Mucosa of descending colon (tissue), 3 donors: ENCODE data around the gene PDCL3. TPM values are rescaled to one million over a fixed set of nuclear protein-coding genes. Genes with fewer than 3 reads are reported as not detected.

Experiments
- ATAC-seq: fragments of 200-7000 bp; cut with Tn5 transposase; one replicate; pipeline ENCODE4 v1.9.1; 2020; ENCODE audit warnings: mild to moderate bottlenecking, moderate library complexity
- DNase-seq, 3 donors: peaks; one replicate each; pipeline ENCODE4 v3.0.0-alpha.2; 2020
- H3K36me3 ChIP-seq: fragments of 200-600 bp; one replicate; pipeline ENCODE4 v1.8.0; 2021; ENCODE audit warnings: low read depth, mild to moderate bottlenecking
- H3K4me1 ChIP-seq: fragments of 200-600 bp; one replicate; pipeline ENCODE4 v1.8.0; 2021; ENCODE audit warnings: low read depth, mild to moderate bottlenecking
- H3K4me3 ChIP-seq: fragments of 200-600 bp; one replicate; pipeline ENCODE4 v1.8.0; 2021; ENCODE audit warnings: mild to moderate bottlenecking
- H3K9me3 ChIP-seq: fragments of 200-600 bp; one replicate; pipeline ENCODE4 v1.8.0; 2021; ENCODE audit warnings: mild to moderate bottlenecking
- intact Hi-C, 2 donors: fragments of 100-400 bp; cut with DNase I in 1 of 2; cut with micrococcal nuclease in 1 of 2; formaldehyde crosslinking; loops; one replicate each; pipeline versions ENCODE4 v1.11.0 to v1.11.1; 2022; cut with DNase I, micrococcal nuclease
- total RNA-seq, 3 donors: library from RNA; stranded (reverse); fragmentation: NEBNext Ultra II Directional in 2 of 3; extraction: Animal tissue kit (Norgen Biotek cat#: 25700) in 2 of 3; gene quantifications; one replicate each; pipeline versions ENCODE4 v1.2.1 to v1.2.4, GENCODE V29; 2021 to 2023
- TF ChIP-seq, protein P1 (sequence below): fragments of 200-600 bp; IDR thresholded peaks from one replicate; pipeline ENCODE4 v1.8.0; 2022; ENCODE audit warnings: antibody characterized with exemption, mild to moderate bottlenecking
- donor health status: DM: no; HTN: no; CAD: no; lungs with moderate emphysema.
- donor health status: DM: no; HTN: no; CAD: no.
- donor health status: DM: no; HTN: yes; CAD: no.

PDCL3 gene
- total RNA-seq, 3 donors from 2014 or later, result 17.9 to 31.6 (median 20.1) TPM

DNA sequence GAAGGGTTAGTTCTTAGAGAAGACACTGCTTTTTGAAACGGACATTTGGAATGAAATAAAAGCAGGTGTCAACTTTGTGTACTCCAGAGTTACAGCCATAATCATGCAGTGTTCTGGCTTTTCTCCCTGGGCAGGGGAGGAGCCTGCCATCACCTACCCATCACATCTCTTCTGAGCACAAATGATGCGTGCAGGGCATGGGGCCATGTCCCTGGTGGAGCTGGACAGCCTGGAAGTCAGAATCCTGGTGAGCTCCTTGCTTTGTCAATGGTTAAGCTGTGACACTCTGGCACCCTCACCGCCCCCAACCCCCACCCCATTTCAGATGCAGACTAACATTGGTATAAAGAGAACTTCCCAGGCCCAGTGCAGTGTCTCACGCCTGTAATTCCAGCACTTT lies 53.1 kb downstream of the PDCL3 start:
- Histone ChIP-seq H3K4me3 (no peak overlapping the region), H3K9me3 (no peaks in the 10 kb centered on the region), H3K4me1 (no peaks in the 10 kb centered on the region), H3K36me3 (no peaks in the 10 kb centered on the region)
- TF ChIP-seq, protein P1, sequence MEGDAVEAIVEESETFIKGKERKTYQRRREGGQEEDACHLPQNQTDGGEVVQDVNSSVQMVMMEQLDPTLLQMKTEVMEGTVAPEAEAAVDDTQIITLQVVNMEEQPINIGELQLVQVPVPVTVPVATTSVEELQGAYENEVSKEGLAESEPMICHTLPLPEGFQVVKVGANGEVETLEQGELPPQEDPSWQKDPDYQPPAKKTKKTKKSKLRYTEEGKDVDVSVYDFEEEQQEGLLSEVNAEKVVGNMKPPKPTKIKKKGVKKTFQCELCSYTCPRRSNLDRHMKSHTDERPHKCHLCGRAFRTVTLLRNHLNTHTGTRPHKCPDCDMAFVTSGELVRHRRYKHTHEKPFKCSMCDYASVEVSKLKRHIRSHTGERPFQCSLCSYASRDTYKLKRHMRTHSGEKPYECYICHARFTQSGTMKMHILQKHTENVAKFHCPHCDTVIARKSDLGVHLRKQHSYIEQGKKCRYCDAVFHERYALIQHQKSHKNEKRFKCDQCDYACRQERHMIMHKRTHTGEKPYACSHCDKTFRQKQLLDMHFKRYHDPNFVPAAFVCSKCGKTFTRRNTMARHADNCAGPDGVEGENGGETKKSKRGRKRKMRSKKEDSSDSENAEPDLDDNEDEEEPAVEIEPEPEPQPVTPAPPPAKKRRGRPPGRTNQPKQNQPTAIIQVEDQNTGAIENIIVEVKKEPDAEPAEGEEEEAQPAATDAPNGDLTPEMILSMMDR, result no peak
- DNase-seq, result no peak
- no peak for ATAC-seq
- intact Hi-C loops, result no loop called here

DNA sequence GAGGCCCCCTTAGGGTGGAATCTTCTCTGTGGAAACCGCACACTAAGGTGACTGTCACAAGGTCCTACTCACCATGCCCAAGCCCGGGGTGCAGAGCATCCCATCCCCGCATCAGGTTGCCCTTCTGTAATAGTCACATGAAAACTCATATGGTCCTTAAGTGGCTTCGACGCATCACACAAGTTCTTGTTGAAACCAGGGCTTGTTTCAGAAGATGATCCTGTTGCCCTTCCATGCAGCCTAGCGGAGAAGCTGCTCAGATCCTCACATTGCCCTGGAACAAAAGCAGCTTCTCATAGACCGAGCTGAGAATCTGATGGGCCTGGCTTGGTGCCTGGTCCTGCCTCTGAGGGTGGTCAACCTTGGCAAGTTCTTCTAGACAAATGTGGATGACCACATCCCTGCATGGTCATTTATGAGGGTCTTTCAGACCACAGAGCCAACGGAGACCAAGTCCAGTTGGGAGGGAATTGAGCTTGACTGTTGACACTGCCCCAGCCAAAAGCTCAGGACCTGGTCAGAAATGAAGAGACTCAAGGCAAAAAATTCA lies 54.1 kb downstream of the PDCL3 start:
- H3K4me1 ChIP-seq, result no peaks in the 10 kb centered on the region
- TF ChIP-seq, protein P1, result no peak
- no peak for DNase-seq
- no peaks in the 10 kb centered on the region for H3K9me3 ChIP-seq
- intact Hi-C loops, result no loop called here
- no peaks in the 10 kb centered on the region for H3K36me3 ChIP-seq
- H3K4me3 ChIP-seq, result no peak overlapping the region
- ATAC-seq, result no peak

DNA sequence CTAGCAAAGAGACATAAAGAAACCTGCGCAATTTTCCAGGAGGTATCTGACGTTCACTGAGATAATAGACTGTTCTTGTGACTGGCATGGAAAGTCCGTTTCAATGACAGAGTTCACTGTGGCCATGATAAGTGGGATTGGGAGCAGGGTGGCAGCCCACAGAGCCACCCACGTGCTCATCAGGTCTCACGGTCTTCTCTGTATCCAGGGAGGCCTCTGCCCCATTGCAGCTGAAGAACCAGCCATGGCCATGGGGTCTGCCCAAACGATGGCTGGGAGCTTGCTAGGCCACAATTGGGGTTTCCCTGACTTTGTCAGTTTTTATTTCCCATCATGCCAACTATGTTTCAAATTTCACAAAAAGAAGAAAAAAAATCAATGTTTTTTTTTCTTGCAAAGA lies 57.2 kb downstream of the PDCL3 start:
- no peak for DNase-seq
- Histone ChIP-seq H3K9me3 (no peaks in the 10 kb centered on the region), H3K4me3 (no peak overlapping the region), H3K4me1 (no peaks in the 10 kb centered on the region), H3K36me3 (no peaks in the 10 kb centered on the region)
- intact Hi-C loops, result no loop called here
- ATAC-seq, result no peak
- TF ChIP-seq, protein P1, result no peak

DNA sequence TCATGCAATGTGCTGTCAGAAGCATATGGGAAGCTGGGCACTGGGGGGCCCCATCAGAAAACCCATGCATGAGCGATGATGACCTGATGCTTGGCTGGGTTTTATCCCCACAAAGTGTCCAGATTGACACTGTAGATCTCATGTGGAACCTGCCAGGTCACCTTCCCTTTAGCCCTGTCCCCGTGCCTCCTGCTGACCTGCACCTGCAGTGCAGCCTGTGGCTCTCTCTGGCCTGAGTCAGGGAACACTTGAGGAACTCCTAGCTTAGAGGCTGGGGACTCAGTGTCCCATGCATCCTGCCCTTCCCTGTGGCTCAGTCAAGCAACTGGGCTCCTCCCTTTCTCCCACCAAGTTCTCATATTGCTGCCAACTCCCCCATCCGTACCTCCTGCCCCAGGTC lies 57.7 kb downstream of the PDCL3 start:
- H3K9me3 ChIP-seq, result no peaks in the 10 kb centered on the region
- TF ChIP-seq, protein P1, result no peak
- DNase-seq, result no peak
- H3K4me1 ChIP-seq, result no peaks in the 10 kb centered on the region
- H3K4me3 ChIP-seq, result no peak overlapping the region
- H3K36me3 ChIP-seq, result no peaks in the 10 kb centered on the region
- intact Hi-C loops, result no loop called here
- no peak for ATAC-seq

DNA sequence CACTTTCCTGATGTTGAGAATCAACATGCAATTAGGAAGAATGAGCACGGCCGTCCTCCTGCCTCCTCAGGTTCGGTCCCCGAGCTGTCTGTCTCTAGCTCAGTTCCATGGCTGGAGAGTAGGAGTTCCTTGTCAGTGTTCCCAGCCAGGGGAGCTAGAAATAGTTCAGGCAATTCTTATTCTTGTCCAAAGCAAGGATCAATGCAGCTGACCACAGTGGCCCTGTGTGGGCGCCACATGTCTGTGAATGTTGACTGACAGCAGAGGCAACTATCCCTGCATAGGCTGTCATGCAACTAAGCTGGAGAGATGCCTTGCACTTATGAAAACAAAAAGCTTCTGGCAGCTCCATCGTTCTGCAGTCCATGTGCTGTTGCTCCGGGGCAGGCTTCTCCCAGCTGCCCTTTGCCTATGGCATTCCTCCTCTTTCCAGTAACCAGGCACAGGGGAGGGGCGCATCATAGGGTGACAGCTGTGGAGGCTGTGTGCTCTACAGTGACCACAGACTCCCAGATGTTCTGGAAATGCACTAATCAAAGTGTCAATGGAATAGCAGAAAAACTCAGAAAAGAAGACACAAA lies 58.7 kb downstream of the PDCL3 start:
- ATAC-seq, result no peak
- intact Hi-C loops, result no loop called here

More for the DNA sequence above, 58.7 kb downstream of the PDCL3 start:
- no peaks in the 10 kb centered on the region for H3K9me3 ChIP-seq
- no peak for DNase-seq
- H3K36me3 ChIP-seq, result no peaks in the 10 kb centered on the region
- TF ChIP-seq, protein P1, result no peak
- H3K4me3 ChIP-seq, result no peak overlapping the region
- H3K4me1 ChIP-seq, result no peaks in the 10 kb centered on the region
